WTC11 (cell line): Measurements from ENCODE around the gene EGFR. TPM values are rescaled to one million over a fixed set of nuclear protein-coding genes. Genes with fewer than 3 reads are reported as not detected.

Source experiments
- ATAC-seq: fragments of 200-7000 bp; cut with Tn5 transposase; 2 replicates; pipeline ENCODE4 v1.10.0; 2021; ENCODE audit warnings: mild to moderate bottlenecking, moderate library complexity
- CTCF ChIA-PET: fragments of 300-600 bp; sonication (Branson Sonifier 250); formaldehyde crosslinking; loops from one replicate; lab custom pipeline; 2021; ENCODE audit warnings: antibody characterized with exemption; lab: Charles Lee
- POLR2A ChIA-PET: fragments of 350-600 bp; sonication (Branson Sonifier 250); formaldehyde crosslinking; loops from one replicate; lab custom pipeline; 2021; ENCODE audit warnings: antibody characterized with exemption; lab: Charles Lee
- DNase-seq: peaks from one replicate; pipeline ENCODE4 v3.0.0; 2021; ENCODE audit warnings: low spot score
- H3K27ac Mint-ChIP-seq: 2 replicates; pipeline ENCODE4 v1.8.0; 2021; ENCODE audit warnings: mixed read lengths
- H3K27me3 Mint-ChIP-seq: 2 replicates; pipeline ENCODE4 v1.8.0; 2021; ENCODE audit warnings: low read depth, mild to moderate bottlenecking, moderate library complexity, mixed read lengths
- H3K36me3 Mint-ChIP-seq: 2 replicates; pipeline ENCODE4 v1.8.0; 2021; ENCODE audit warnings: mixed read lengths
- H3K4me1 Mint-ChIP-seq: 2 replicates; pipeline ENCODE4 v1.8.0; 2022; ENCODE audit warnings: mixed read lengths
- H3K4me3 Mint-ChIP-seq: 2 replicates; pipeline ENCODE4 v1.8.0; 2021; ENCODE audit warnings: mild to moderate bottlenecking, moderate library complexity, mixed read lengths
- H3K9me3 Mint-ChIP-seq: 2 replicates; pipeline ENCODE4 v1.8.0; 2021; ENCODE audit warnings: mixed read lengths
- AFF4 ChIP-seq: sonication (generic); formaldehyde crosslinking; IDR thresholded peaks from 2 replicates; pipeline ENCODE4 v1.8.1; 2023; ENCODE audit warnings: mild to moderate bottlenecking, missing genetic modification reagents, borderline replicate concordance
- ATF1 ChIP-seq: sonication (generic); formaldehyde crosslinking; IDR thresholded peaks from 2 replicates; pipeline ENCODE4 v1.8.1; 2023; ENCODE audit warnings: mild to moderate bottlenecking, moderate library complexity, missing genetic modification reagents
- CTCF ChIP-seq: fragments of 200-600 bp; IDR thresholded peaks from 2 replicates; pipeline ENCODE4 v1.8.0; 2022; ENCODE audit warnings: antibody characterized with exemption
- ELF4 ChIP-seq: sonication (generic); formaldehyde crosslinking; IDR thresholded peaks from 2 replicates; pipeline ENCODE4 v1.8.1; 2022; ENCODE audit warnings: low read depth, mild to moderate bottlenecking, moderate library complexity, missing genetic modification reagents
- FOXP1 ChIP-seq: sonication (generic); formaldehyde crosslinking; IDR thresholded peaks from 2 replicates; pipeline ENCODE4 v1.8.0; 2022; ENCODE audit warnings: missing genetic modification reagents, mild to moderate bottlenecking, moderate library complexity, borderline replicate concordance
- GRHL2 ChIP-seq: fragments of 250-450 bp; sonication (Bioruptor Pico); IDR thresholded peaks from 2 replicates; pipeline ENCODE4 v1.8.0; 2022; ENCODE audit warnings: mild to moderate bottlenecking, moderate library complexity; ENCODE audit not compliant: insufficient replicate concordance, severe bottlenecking
- SMAD4 ChIP-seq: sonication (generic); formaldehyde crosslinking; IDR thresholded peaks from 2 replicates; pipeline ENCODE4 v1.8.0; 2022; ENCODE audit warnings: mild to moderate bottlenecking, missing genetic modification reagents
- SOX15 ChIP-seq: fragments of 250-450 bp; sonication (Bioruptor Pico); IDR thresholded peaks from 2 replicates; pipeline ENCODE4 v1.9.0; 2021; ENCODE audit warnings: mild to moderate bottlenecking
- TCF7 ChIP-seq: sonication (generic); formaldehyde crosslinking; IDR thresholded peaks from 2 replicates; pipeline ENCODE4 v1.8.0; 2022; ENCODE audit warnings: mild to moderate bottlenecking, low read depth, missing genetic modification reagents, moderate library complexity
- TP53 ChIP-seq: sonication (generic); formaldehyde crosslinking; IDR thresholded peaks from 2 replicates; pipeline ENCODE4 v1.8.1; 2023; ENCODE audit warnings: mild to moderate bottlenecking, missing genetic modification reagents
- ZBTB21 ChIP-seq: sonication (generic); formaldehyde crosslinking; IDR thresholded peaks from 2 replicates; pipeline ENCODE4 v1.8.1; 2023; ENCODE audit warnings: mild to moderate bottlenecking, missing genetic modification reagents, borderline replicate concordance
- ZNF121 ChIP-seq: sonication (generic); formaldehyde crosslinking; IDR thresholded peaks from 2 replicates; pipeline ENCODE4 v1.8.0; 2023; ENCODE audit warnings: missing genetic modification reagents
- ZNF138 ChIP-seq: sonication (generic); formaldehyde crosslinking; conservative IDR thresholded peaks from 2 replicates; pipeline ENCODE4 v1.8.1; 2022; ENCODE audit warnings: mild to moderate bottlenecking, moderate library complexity, missing genetic modification reagents
- ZNF219 ChIP-seq: sonication (generic); formaldehyde crosslinking; IDR thresholded peaks from 2 replicates; pipeline ENCODE4 v1.8.0; 2023; ENCODE audit warnings: missing genetic modification reagents, mild to moderate bottlenecking, borderline replicate concordance
- ZNF263 ChIP-seq: sonication (generic); formaldehyde crosslinking; IDR thresholded peaks from 2 replicates; pipeline ENCODE4 v1.8.1; 2022; ENCODE audit warnings: low read depth, mild to moderate bottlenecking, moderate library complexity, missing genetic modification reagents
- ZNF512 ChIP-seq: sonication (generic); formaldehyde crosslinking; IDR thresholded peaks from 2 replicates; pipeline ENCODE4 v1.8.1; 2022; ENCODE audit warnings: missing genetic modification reagents, borderline replicate concordance
- total RNA-seq: library from RNA; stranded (reverse); gene quantifications from 3 replicates; pipeline ENCODE4 v1.2.3, GENCODE V29; 2021
- TF ChIP-seq, protein P1 (sequence below): fragments of 250-450 bp; sonication (Bioruptor Pico); IDR thresholded peaks from 2 replicates; pipeline ENCODE4 v1.9.0; 2021; ENCODE audit warnings: mild to moderate bottlenecking
- TF ChIP-seq, protein P2 (sequence below): sonication (generic); formaldehyde crosslinking; IDR thresholded peaks from 2 replicates; pipeline ENCODE4 v1.8.0; 2023; ENCODE audit warnings: missing genetic modification reagents
- TF ChIP-seq, protein P3 (sequence below): sonication (generic); formaldehyde crosslinking; IDR thresholded peaks from 2 replicates; pipeline ENCODE4 v1.8.1; 2022; ENCODE audit warnings: mild to moderate bottlenecking, moderate library complexity, missing genetic modification reagents

EGFR gene
- total RNA-seq, 1 experiment from 2014 or later, result 5.9 TPM

DNA sequence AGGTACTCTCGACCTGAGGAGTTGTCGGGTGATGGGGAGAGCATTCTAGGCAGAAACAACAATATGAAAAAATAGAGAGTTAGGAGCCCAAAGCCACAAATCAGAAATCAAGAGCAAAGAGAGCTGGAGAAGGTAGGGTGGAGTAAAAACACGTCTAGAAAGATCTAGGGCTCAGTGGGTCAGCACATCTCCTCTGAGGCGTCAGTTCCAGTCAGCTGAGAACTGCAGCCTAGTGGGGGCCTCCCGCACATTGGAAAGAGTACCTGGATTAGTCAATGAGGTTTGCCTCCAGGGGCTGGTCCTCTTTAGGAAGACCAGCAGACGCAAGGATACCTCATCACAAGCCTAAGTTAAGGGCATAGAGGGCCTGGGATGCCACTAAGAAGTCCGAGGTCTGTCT lies 233.1 kb downstream of the EGFR start:
- Mint-ChIP-seq H3K36me3 (no peaks in the 10 kb centered on the region), H3K27ac (no peak overlapping the region), H3K4me3 (no peak overlapping the region), H3K4me1 (peaks cover 10% of the 10 kb centered on the region), H3K27me3 (peaks cover 57% of the 10 kb centered on the region), H3K9me3 (no peaks in the 10 kb centered on the region)
- DNase-seq (no peak), ATAC-seq (no peak)
- POLR2A ChIA-PET, result no interaction called here
- CTCF ChIA-PET, result no interaction called here
- TF ChIP-seq, protein P1, sequence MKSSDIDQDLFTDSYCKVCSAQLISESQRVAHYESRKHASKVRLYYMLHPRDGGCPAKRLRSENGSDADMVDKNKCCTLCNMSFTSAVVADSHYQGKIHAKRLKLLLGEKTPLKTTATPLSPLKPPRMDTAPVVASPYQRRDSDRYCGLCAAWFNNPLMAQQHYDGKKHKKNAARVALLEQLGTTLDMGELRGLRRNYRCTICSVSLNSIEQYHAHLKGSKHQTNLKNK (CRISPR knock-in tag), result no peak
- TF ChIP-seq, protein P2, sequence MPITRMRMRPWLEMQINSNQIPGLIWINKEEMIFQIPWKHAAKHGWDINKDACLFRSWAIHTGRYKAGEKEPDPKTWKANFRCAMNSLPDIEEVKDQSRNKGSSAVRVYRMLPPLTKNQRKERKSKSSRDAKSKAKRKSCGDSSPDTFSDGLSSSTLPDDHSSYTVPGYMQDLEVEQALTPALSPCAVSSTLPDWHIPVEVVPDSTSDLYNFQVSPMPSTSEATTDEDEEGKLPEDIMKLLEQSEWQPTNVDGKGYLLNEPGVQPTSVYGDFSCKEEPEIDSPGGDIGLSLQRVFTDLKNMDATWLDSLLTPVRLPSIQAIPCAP, result no peak
- no peak for TF ChIP-seq CTCF

GRCh38 chr7:55252386-55252785 lies 233.6 kb downstream of the EGFR start:
- Mint-ChIP-seq H3K9me3 (no peaks in the 10 kb centered on the region), H3K4me3 (no peak overlapping the region), H3K27ac (no peak overlapping the region), H3K27me3 (peaks cover 62% of the 10 kb centered on the region), H3K36me3 (no peaks in the 10 kb centered on the region), H3K4me1 (peaks cover 10% of the 10 kb centered on the region)
- ATAC-seq, result no peak
- DNase-seq, result no peak
- no peak for TF ChIP-seq ZNF121 (CRISPR knock-in tag)
- no peak for TF ChIP-seq ATF1 (CRISPR knock-in tag)
- TF ChIP-seq, protein P3, sequence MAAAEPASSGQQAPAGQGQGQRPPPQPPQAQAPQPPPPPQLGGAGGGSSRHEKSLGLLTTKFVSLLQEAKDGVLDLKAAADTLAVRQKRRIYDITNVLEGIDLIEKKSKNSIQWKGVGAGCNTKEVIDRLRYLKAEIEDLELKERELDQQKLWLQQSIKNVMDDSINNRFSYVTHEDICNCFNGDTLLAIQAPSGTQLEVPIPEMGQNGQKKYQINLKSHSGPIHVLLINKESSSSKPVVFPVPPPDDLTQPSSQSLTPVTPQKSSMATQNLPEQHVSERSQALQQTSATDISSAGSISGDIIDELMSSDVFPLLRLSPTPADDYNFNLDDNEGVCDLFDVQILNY (CRISPR knock-in tag), result no peak
- TF ChIP-seq ZNF512 (CRISPR knock-in tag), result no peak
- TF ChIP-seq ZNF219 (CRISPR knock-in tag), result no peak
- no peak for TF ChIP-seq FOXP1 (CRISPR knock-in tag)
- TF ChIP-seq ZNF138, result no peak
- TF ChIP-seq ELF4, result no peak
- no peak for TF ChIP-seq GRHL2
- no peak for TF ChIP-seq TP53
- ChIA-PET CTCF (no interaction called here), POLR2A (no interaction called here)

GRCh38 chr7:55253188-55253587 lies 234.4 kb downstream of the EGFR start:
- POLR2A ChIA-PET, result no interaction called here
- no peak overlapping the region for H3K27ac Mint-ChIP-seq
- DNase-seq (no peak), ATAC-seq (no peak)
- H3K4me1 Mint-ChIP-seq, result peaks cover 10% of the 10 kb centered on the region
- no peak overlapping the region for H3K4me3 Mint-ChIP-seq
- H3K36me3 Mint-ChIP-seq, result no peaks in the 10 kb centered on the region
- no peaks in the 10 kb centered on the region for H3K9me3 Mint-ChIP-seq
- CTCF ChIA-PET, result interaction anchor here (1.3 to 3.3 kb wide), 5 partner anchors 15 to 472 kb away, joined by 6 to 47 read pairs (median 21); no protein-coding TSS in a partner anchor
- TF ChIP-seq TCF7 (CRISPR knock-in tag), result no peak
- peaks cover 62% of the 10 kb centered on the region for H3K27me3 Mint-ChIP-seq

DNA sequence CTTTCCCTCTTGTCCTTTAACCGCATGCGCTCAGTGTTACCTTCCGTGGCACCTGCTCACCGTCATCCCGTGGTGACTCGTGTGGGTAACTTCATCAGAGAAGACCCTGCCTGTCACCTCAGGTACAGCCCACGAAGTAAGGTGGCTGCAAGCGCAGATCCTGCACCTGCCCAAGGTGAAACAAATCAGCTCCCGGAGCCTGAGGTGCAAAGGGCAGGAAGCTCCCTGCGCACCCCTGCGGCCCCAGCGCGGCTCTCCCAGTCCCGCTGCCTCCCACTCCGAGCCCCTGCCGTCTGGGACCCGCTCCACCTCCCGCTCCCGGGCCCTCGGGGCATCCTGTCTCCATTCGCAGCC lies 235.4 kb downstream of the EGFR start:
- Mint-ChIP-seq H3K27me3 (peaks cover 62% of the 10 kb centered on the region), H3K36me3 (no peaks in the 10 kb centered on the region), H3K4me3 (peak overlapping the region; percentile 67), H3K9me3 (no peaks in the 10 kb centered on the region), H3K4me1 (peaks cover 10% of the 10 kb centered on the region), H3K27ac (no peak overlapping the region)
- ChIA-PET POLR2A (no interaction called here), CTCF (interaction anchor here (0.5 to 3.3 kb wide), 58 partner anchors 9 to 495 kb away, joined by 3 to 67 read pairs (median 6); partner anchors contain the start of genes EGFR and SEC61G)
- ATAC-seq, result peak; percentile 12
- DNase-seq, result peak; percentile 56
- no peak for TF ChIP-seq AFF4 (CRISPR knock-in tag)
- no peak for TF ChIP-seq ZBTB21 (CRISPR knock-in tag)
- no peak for TF ChIP-seq SMAD4 (CRISPR knock-in tag)
- no peak for TF ChIP-seq ZNF512 (CRISPR knock-in tag)
- TF ChIP-seq SOX15 (CRISPR knock-in tag), result no peak
- no peak for TF ChIP-seq ZNF263
